ENCODE results near the gene ABHD10. TPM values are rescaled to one million over a fixed set of nuclear protein-coding genes. Genes with fewer than 3 reads are reported as not detected.
"Not testable (repeated sequence)": the region's sequence is repeated elsewhere in the genome, so short reads cannot be mapped to it uniquely, and the experiment has no call there.

The ABHD10 gene
- total RNA-seq, 1 experiment from 2014 or later = 57.6 TPM

GRCh38 chr3:112032098-112032731, 53.4 kb downstream of the ABHD10 start:
- Histone ChIP-seq H3K27ac (no peak overlapping the region), H3K4me2 (no peak overlapping the region), H3K9me2 (ENCODE audit: insufficient read depth) (no peaks in the 10 kb centered on the region), H3K4me3 (no peak overlapping the region), H3F3A (ENCODE audit: insufficient read depth, low read depth) (no peaks in the 10 kb centered on the region), H2AFZ (no peak overlapping the region), H3K27me3 (ENCODE audit: insufficient read depth, low read depth) (no peaks in the 10 kb centered on the region), H4K20me1 (ENCODE audit: insufficient read depth) (no peaks in the 10 kb centered on the region), H3K36me3 (ENCODE audit: low read depth) (no peaks in the 10 kb centered on the region), H3K79me2 (ENCODE audit: low read depth) (no peaks in the 10 kb centered on the region), H3K9me3 (ENCODE audit: insufficient read depth, low read depth) (no peaks in the 10 kb centered on the region; the same call in 1 of the 2 replicates), H3K4me1 (replicated peaks; ENCODE audit: insufficient read depth) (no peaks in the 10 kb centered on the region)
- intact Hi-C loops (cut with micrococcal nuclease; ENCODE audit: unreplicated experiment) = no loop called here
- no TSS peak for BruUV-seq (replicated peaks)
- CTCF ChIA-PET = interaction anchor here (0.5 to 0.9 kb wide), 2 partner anchors 11 to 509 kb away, joined by 3 read pairs; no protein-coding TSS in a partner anchor
- TF ChIP-seq CTCF (conservative IDR thresholded peaks at IDR 0.05) (no peak), EZH2 (IDR thresholded peaks at IDR 0.05; ENCODE audit: low read depth) (no peak)
- POLR2A ChIA-PET (ENCODE audit: unreplicated experiment) = no interaction called here
- no peak for DNase-seq

DNA sequence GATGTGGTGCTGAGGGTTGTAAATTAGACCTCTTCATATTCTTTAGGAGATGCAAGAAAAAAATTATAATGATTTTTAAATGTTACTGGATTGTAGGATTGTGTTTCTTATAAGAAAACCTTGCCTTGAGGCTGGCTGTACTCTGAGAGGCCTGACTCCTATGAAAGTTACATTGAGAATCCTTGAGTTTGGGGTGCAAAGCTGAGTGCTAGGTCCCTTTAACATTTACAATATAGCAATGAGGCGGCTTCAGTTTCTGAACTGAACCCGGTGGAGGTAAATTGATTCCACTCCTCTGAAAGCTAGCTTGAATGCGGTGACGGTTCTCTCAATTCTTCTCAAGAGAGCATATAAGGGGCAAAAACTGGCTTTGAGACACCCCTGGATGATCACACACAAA, 55.6 kb downstream of the ABHD10 start, which contains the start of gene TMPRSS7:
TMPRSS7 (plus strand) TSS at position 301 of the 400 bp plus-strand sequence. CDS start 110 bp downstream, outside the sequence.
- TF ChIP-seq EZH2 (IDR thresholded peaks at IDR 0.05; ENCODE audit: low read depth) = no peak
- no peak for TF ChIP-seq CTCF (conservative IDR thresholded peaks at IDR 0.05)
- ChIA-PET CTCF (no interaction called here), POLR2A (ENCODE audit: unreplicated experiment) (no interaction called here)
- H3K9me3 ChIP-seq (ENCODE audit: insufficient read depth, low read depth) = peaks cover 10% of the 10 kb centered on the region; the same call in 1 of the 2 replicates
- no peak within 1 kb of the TSS for H3K4me3 ChIP-seq
- no peaks in the 10 kb centered on the region for H3K9me2 ChIP-seq (ENCODE audit: insufficient read depth)
- no peaks in the 10 kb centered on the region for H4K20me1 ChIP-seq (ENCODE audit: insufficient read depth)
- H3K27me3 ChIP-seq (ENCODE audit: insufficient read depth, low read depth) = no peaks in the 10 kb centered on the region
- no peaks in the 10 kb centered on the region for H3F3A ChIP-seq (ENCODE audit: insufficient read depth, low read depth)
- no peak for DNase-seq
- peak within 1 kb of the TSS; percentile 7; the same call in 1 of the 2 replicates for H2AFZ ChIP-seq
- H3K36me3 ChIP-seq (ENCODE audit: low read depth) = no peaks in the 10 kb centered on the region
- no peak within 1 kb of the TSS for H3K27ac ChIP-seq
- intact Hi-C loops (cut with micrococcal nuclease; ENCODE audit: unreplicated experiment) = no loop called here
- H3K4me1 ChIP-seq (replicated peaks; ENCODE audit: insufficient read depth) = no peaks in the 10 kb centered on the region
- no peak within 1 kb of the TSS for H3K4me2 ChIP-seq
- no TSS peak for BruUV-seq (replicated peaks)
- H3K79me2 ChIP-seq (ENCODE audit: low read depth) = no peaks in the 10 kb centered on the region

DNA sequence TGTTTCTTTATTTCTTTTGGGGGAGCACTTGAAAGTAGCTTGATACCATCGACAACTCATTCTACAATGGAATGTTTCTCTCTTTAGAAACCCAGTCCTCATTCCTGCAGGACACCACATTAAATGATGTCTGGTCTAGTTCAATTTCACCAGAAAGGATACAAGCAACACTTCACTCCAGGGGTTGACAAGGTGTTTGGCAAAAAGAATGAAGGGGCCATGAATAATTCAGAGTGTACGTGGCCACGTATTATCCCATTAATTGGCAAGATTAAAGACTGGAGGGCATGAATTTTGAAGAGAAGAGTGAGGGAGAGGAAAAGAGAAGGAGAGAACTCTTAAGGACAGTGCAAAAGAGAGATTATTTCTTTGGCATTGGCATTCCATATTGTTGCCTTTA, 56.4 kb downstream of the ABHD10 start:
- Histone ChIP-seq H3K27ac (no peak overlapping the region), H3K4me2 (no peak overlapping the region), H3K79me2 (ENCODE audit: low read depth) (no peaks in the 10 kb centered on the region), H3K9me2 (ENCODE audit: insufficient read depth) (no peaks in the 10 kb centered on the region), H3K36me3 (ENCODE audit: low read depth) (no peaks in the 10 kb centered on the region), H3K4me1 (replicated peaks; ENCODE audit: insufficient read depth) (no peaks in the 10 kb centered on the region), H4K20me1 (ENCODE audit: insufficient read depth) (no peaks in the 10 kb centered on the region), H3K9me3 (ENCODE audit: insufficient read depth, low read depth) (peaks cover 10% of the 10 kb centered on the region; the same call in 1 of the 2 replicates), H2AFZ (peak overlapping the region; percentile 7; the same call in 1 of the 2 replicates), H3K27me3 (ENCODE audit: insufficient read depth, low read depth) (no peaks in the 10 kb centered on the region), H3F3A (ENCODE audit: insufficient read depth, low read depth) (no peaks in the 10 kb centered on the region), H3K4me3 (no peak overlapping the region)
- CTCF ChIA-PET = no interaction called here
- BruUV-seq (replicated peaks) = no TSS peak
- DNase-seq = no peak
- intact Hi-C loops (cut with micrococcal nuclease; ENCODE audit: unreplicated experiment) = no loop called here
- TF ChIP-seq CTCF (conservative IDR thresholded peaks at IDR 0.05) (no peak), EZH2 (IDR thresholded peaks at IDR 0.05; ENCODE audit: low read depth) (no peak)
- POLR2A ChIA-PET (ENCODE audit: unreplicated experiment) = no interaction called here

DNA sequence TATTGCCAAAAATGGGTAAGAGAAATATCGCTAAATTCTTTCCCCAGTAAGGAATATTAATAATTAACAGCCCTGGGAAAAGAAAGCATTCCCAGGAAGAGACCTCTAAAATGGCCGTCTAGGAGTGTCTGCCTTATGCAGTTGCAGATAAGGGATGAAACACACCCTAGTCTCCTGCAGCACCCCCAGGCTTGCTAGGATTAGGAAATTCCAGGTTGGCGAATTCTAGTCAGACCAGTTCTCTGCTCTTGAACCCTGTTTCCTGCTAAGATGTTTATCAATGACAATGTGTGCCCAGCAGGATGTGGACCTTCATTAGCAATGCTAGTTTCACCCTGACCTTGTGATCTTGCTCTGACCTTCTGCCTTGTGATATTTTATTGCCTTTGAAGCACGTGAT, 58.4 kb downstream of the ABHD10 start:
- H3K4me3 ChIP-seq; H3K27me3 ChIP-seq (ENCODE audit: insufficient read depth, low read depth); H3K4me1 ChIP-seq (replicated peaks; ENCODE audit: insufficient read depth); intact Hi-C loops (cut with micrococcal nuclease; ENCODE audit: unreplicated experiment); H4K20me1 ChIP-seq (ENCODE audit: insufficient read depth); H3F3A ChIP-seq (ENCODE audit: insufficient read depth, low read depth); H3K79me2 ChIP-seq (ENCODE audit: low read depth); CTCF ChIA-PET; H3K4me2 ChIP-seq; H2AFZ ChIP-seq; BruUV-seq (replicated peaks); H3K27ac ChIP-seq; H3K9me3 ChIP-seq (ENCODE audit: insufficient read depth, low read depth); H3K9me2 ChIP-seq (ENCODE audit: insufficient read depth); POLR2A ChIA-PET (ENCODE audit: unreplicated experiment); H3K36me3 ChIP-seq (ENCODE audit: low read depth); DNase-seq: not testable (repeated sequence)
